ENCODE data around the gene SEC14L5. TPM values are rescaled to one million over a fixed set of nuclear protein-coding genes. Genes with fewer than 3 reads are reported as not detected.
"Not testable (repeated sequence)": the region's sequence is repeated elsewhere in the genome, so short reads cannot be mapped to it uniquely, and the experiment has no call there.

Gene SEC14L5
- total RNA-seq, 2 donors from 2014 or later, result 1.1 TPM; not detected in 1

DNA sequence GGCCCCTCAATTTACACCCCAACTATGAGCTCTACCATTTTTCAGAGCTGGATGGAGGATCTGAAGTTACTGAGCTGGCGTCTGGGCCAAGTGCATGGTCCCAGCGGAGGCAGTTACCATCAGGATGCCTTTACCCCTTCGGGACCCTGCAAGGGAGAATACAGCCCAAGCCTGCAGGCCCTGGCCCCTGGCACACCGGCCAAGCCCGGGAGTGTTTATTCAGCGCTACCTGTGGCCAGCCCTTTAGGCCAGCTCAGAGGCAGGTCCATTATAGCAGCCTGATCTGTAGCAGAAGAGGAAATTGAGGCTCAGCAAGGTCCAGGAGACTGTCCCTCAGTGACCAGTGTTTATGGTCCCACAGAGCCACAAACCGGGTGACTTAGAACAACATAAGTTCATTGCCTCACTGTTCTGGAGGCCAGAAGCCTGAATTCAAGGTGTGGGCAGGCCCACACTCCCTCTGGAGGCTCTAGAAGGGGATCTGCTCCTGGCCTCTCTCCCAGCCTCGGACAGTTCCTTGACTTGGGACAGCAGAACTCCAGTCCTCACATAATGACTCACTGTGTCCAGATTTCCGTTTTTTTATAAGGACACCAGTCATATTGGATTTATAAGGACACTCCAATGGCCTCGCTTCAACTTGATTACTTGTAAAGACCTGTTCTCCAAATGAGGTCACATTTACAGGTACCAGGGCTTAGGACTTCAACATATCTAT is 8.8 kb downstream of the SEC14L5 start:
- Mint-ChIP-seq H3K36me3 (no peaks in the 10 kb centered on the region), H3K27ac (no peak overlapping the region), H3K9me3 (no peaks in the 10 kb centered on the region)
- DNase-seq (ENCODE audit: low spot score in 2 of 2) (no peak), ATAC-seq (no peak)

- not testable (repeated sequence) for H3K36me3 Mint-ChIP-seq; H3K9me3 Mint-ChIP-seq; H3K27ac Mint-ChIP-seq; ATAC-seq; DNase-seq (ENCODE audit: low spot score in 2 of 2)
Observed at GRCh38 chr16:4968278-4968677, 10.1 kb downstream of the SEC14L5 start.

DNA sequence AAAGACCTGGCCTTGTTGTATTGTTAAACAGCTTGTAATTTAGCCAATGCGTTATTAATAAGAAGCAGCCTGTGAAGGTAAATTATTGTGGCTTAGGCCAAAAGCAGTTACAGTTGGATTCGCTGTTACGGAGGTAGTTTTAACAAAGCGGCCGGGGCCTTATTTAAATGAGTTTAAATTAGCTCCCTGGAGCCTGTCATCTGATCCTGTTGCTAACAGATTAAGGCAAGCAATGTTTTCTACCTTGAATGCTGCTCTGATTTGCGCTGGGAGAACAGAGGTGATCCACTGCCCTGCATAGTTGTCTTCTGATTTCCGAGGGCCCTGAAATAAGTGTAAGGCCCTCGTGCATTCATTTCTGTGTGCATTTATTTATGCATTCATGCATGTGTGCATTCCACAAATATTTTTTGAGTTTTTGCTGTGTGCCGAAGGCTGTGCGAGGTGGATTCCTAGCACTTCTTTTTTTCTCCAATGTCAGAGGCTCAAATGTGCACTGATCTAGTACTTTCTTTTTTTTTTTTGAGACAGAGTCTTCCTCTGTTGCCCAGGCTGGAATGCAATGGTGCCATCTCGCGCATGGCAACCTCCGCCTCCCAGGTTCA is 10.9 kb downstream of the SEC14L5 start:
- DNase-seq (ENCODE audit: low spot score in 2 of 2), result no peak
- Mint-ChIP-seq H3K27ac (no peak overlapping the region), H3K9me3 (peaks cover 0 to 7% of the 10 kb centered on the region in 2 donors), H3K36me3 (no peaks in the 10 kb centered on the region)
- ATAC-seq, result no peak

DNA sequence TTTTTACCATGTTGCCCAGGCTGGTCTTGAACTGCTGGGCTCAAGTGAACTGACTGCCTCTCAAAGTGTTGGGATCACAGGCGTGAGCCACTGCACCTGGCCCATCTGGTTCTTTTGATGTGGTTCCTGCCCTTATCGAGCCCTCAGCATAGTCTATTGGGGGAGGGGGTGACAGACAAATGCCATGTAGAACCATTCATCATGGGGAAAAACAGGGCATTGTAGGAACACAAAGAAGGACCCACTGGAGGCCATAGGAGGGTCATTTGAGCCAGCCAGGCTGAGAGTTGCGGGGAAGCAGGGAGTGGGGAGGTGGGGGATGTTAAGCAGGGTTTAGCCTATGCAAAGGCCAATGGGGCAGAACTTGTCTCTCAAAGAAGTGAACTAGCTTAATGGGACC is 11.9 kb downstream of the SEC14L5 start:
- no peak for ATAC-seq
- Mint-ChIP-seq H3K27ac (no peak overlapping the region), H3K36me3 (no peaks in the 10 kb centered on the region), H3K9me3 (peaks cover 0 to 7% of the 10 kb centered on the region in 2 donors)
- no peak for DNase-seq (ENCODE audit: low spot score in 2 of 2)

GRCh38 chr16:4972938-4973587 is 14.9 kb downstream of the SEC14L5 start:
- peaks cover 0 to 12% of the 10 kb centered on the region in 2 donors for H3K9me3 Mint-ChIP-seq
- H3K36me3 Mint-ChIP-seq, result no peaks in the 10 kb centered on the region
- no peak overlapping the region for H3K27ac Mint-ChIP-seq
- DNase-seq (ENCODE audit: low spot score in 2 of 2), result no peak
- peak in 1 of 2 donors; percentile 41 for ATAC-seq

- Mint-ChIP-seq H3K36me3 (no peaks in the 10 kb centered on the region), H3K27ac (no peak overlapping the region), H3K9me3 (peaks cover 0 to 12% of the 10 kb centered on the region in 2 donors)
- DNase-seq (ENCODE audit: low spot score in 2 of 2), result no peak
- ATAC-seq, result no peak
Observed at GRCh38 chr16:4976079-4976478, 17.9 kb downstream of the SEC14L5 start.

- no peak for DNase-seq (ENCODE audit: low spot score in 2 of 2)
- Mint-ChIP-seq H3K36me3 (no peaks in the 10 kb centered on the region), H3K27ac (no peak overlapping the region), H3K9me3 (peaks cover 0 to 12% of the 10 kb centered on the region in 2 donors)
- ATAC-seq, result no peak
Observed at GRCh38 chr16:4976611-4977145, 18.5 kb downstream of the SEC14L5 start.

DNA sequence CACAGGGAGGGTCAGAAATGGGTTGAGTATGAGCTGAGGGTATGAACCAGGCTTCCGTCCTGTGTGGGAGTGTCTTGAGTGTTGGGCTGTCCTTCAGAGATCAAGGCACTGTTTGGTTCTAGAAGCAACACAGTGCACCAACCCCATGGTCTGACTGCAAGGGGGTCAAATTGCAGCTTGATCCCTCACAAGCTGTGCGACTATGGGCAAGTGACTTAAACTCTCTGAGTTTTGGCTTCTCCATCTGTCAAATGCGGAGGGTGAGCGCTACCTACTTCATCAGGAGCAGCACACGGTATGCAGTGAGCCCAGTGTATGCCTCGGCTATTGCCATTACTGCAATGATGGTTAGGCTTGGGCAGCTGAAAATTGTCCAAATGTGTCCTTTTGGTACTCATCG is 21.0 kb downstream of the SEC14L5 start:
- no peak for ATAC-seq
- no peaks in the 10 kb centered on the region for H3K36me3 Mint-ChIP-seq
- peaks cover 2 to 5% of the 10 kb centered on the region in 2 donors for H3K9me3 Mint-ChIP-seq
- H3K27ac Mint-ChIP-seq, result no peak overlapping the region
- DNase-seq (ENCODE audit: low spot score in 2 of 2), result no peak

GRCh38 chr16:4979736-4980660 is 21.9 kb downstream of the SEC14L5 start:
- DNase-seq (ENCODE audit: low spot score in 2 of 2), result no peak
- no peaks in the 10 kb centered on the region for H3K36me3 Mint-ChIP-seq
- H3K9me3 Mint-ChIP-seq, result peaks cover 3 to 5% of the 10 kb centered on the region in 2 donors
- ATAC-seq, result no peak
- H3K27ac Mint-ChIP-seq, result no peak overlapping the region

- Mint-ChIP-seq H3K27ac (no peak overlapping the region), H3K36me3 (no peaks in the 10 kb centered on the region), H3K9me3 (peaks cover 1 to 3% of the 10 kb centered on the region in 2 donors)
- DNase-seq (ENCODE audit: low spot score in 2 of 2) (no peak), ATAC-seq (no peak)
Observed at GRCh38 chr16:4980691-4981090, 22.6 kb downstream of the SEC14L5 start.

DNA sequence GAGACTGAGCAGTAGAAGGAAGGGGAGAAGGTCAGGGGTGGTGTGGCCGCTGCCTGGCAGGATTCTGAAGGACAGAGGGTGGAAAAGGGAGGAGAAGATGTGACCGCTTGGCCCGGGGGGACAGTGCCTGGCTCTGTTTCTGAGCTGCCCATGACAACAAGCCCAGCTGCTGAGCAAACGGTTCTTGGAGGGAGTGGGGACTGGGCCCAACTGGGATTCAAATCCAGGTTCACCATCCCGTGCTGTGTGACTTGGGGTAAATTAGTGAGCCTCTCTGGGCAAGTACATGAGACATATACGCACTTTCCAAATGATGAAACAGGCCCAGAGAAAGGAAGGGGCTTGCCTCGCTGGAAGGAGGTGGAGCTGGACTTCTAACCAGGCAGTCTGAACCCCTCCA is 23.3 kb downstream of the SEC14L5 start:
- H3K36me3 Mint-ChIP-seq, result no peaks in the 10 kb centered on the region
- no peak overlapping the region for H3K27ac Mint-ChIP-seq
- ATAC-seq (no peak), DNase-seq (ENCODE audit: low spot score in 2 of 2) (no peak)
- peaks cover 0 to 3% of the 10 kb centered on the region in 2 donors for H3K9me3 Mint-ChIP-seq

DNA sequence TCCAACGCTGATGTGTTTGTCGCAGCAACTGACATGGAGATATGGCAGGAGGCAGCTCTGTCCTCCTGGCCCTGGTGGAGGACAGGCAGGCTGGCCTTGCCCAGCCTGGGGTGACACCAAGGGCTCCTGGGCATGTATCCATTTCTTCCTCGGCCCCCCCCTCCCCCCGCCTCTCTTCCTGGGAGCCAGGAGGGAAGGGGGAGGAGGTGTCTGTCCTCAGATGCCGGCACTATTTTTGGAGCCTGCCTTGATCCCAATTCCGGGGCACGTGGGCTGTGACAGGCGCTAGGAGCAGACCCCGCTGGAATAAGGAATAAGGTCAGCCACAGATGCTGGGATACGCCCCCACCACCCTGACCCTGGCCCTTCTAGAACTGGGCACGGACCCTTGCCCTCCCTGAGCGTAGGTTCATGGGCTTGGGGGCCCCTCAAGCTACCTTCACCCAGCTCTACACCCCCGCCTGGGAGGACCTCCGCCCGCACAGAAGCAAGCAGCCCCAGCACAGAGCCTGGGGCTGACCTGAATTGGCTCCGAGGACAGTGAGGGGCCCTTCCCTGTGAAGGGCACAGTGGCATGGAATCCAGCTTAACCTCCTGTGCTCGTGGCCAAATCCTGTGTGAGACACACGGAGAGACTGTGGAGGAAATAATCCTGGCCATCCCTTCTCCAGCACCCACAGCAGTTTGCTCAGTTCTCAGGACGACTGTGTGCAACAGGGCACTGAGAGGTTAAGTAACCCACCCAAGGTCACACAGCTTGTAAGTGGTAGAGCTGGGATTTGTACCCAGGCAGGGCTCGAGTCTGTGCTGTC is 24.1 kb downstream of the SEC14L5 start:
- peaks cover 0 to 3% of the 10 kb centered on the region in 2 donors for H3K9me3 Mint-ChIP-seq
- H3K27ac Mint-ChIP-seq, result no peak overlapping the region
- H3K36me3 Mint-ChIP-seq, result no peaks in the 10 kb centered on the region
- no peak for ATAC-seq
- DNase-seq (ENCODE audit: low spot score in 2 of 2), result no peak

DNA sequence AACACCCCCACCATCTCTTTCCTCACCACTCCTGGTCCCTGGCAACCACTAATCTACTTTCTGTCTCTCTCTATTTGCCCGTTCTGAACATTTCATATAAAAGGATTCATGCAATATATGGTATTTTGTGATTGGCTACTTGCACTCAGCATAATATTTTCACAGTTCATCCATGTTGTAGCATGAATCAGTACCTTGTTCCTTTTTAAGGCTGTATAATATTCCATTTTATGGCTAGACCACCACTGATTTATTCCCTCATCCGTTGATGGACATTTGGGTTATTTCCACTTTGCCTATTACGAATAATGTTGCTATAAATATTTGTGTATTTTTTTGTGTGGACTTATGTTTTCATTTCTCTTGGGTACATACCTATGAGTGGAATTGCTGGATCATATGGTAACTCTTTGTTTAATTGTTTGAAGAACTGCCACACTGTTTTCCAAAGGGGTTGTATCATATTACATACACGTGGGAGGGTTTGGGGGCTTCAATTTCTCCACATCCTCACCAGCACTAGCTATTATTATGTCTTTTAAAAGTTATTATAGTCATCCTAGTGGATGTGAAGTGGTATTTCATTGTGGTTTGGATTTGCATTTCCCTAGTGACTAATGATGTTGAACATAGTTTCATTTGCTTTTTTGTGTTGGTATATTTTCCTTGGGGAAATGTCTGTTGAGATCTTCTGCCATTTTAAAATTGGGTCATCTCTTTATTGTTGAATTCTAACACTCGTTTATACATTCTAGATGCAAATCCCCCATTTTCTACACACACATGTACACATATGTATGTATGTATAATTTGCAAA is 26.3 kb downstream of the SEC14L5 start:
- peaks cover 0 to 6% of the 10 kb centered on the region in 2 donors for H3K36me3 Mint-ChIP-seq
- DNase-seq (ENCODE audit: low spot score in 2 of 2) (no peak), ATAC-seq (no peak)
- no peak overlapping the region for H3K27ac Mint-ChIP-seq
- peaks cover 0 to 3% of the 10 kb centered on the region in 2 donors for H3K9me3 Mint-ChIP-seq

DNA sequence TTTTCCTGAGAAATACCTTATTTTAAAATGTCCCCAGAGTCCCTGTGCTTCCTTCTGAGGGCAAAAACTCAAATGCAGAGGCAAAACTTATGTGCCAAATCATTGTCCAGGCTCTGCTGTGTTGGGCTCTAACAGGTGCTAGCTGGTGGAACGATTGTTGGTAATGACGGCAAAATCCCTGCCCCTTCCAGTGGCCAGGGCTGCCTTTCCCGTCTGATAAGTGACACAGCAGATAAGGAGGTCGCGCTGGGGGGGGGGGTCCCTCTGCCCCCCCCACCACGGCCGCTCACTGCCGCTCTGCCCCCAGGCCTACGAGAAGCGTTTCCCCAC is 29.1 kb downstream of the SEC14L5 start:
- Mint-ChIP-seq H3K36me3 (peaks cover 0 to 6% of the 10 kb centered on the region in 2 donors), H3K27ac (no peak overlapping the region), H3K9me3 (peaks cover 0 to 3% of the 10 kb centered on the region in 2 donors)
- DNase-seq (ENCODE audit: low spot score in 2 of 2) (no peak), ATAC-seq (no peak)
